Measurements from ENCODE around the gene ISG15. TPM values are rescaled to one million over a fixed set of nuclear protein-coding genes. Genes with fewer than 3 reads are reported as not detected.

ISG15 gene
- total and polyA plus RNA-seq, 2 of the 13 experiments (the other 11 are each of a cell fraction or from before 2014, with no cell fraction given): 42.1 to 54.9 TPM

- Histone ChIP-seq H3K27me3 (ENCODE audit: control insufficient read depth in 1 of 2, insufficient read depth in 2 of 2, low read length in 2 of 2) (no peaks in the 10 kb centered on the region; a peak in 1 of 5 replicates), H4K20me1 (ENCODE audit: insufficient read depth, low read length) (no peaks in the 10 kb centered on the region), H3K79me2 (ENCODE audit: insufficient read depth, low read length) (no peaks in the 10 kb centered on the region), H3K36me3 (replicated peaks in 1 of 2; ENCODE audit: control insufficient read depth in 1 of 2, insufficient read depth in 2 of 2, low read length in 2 of 2) (no peaks in the 10 kb centered on the region), H3K27ac (ENCODE audit: extremely low read length, insufficient read depth, low read length) (no peak overlapping the region), H3K4me3 (replicated peaks in 1 of 3; ENCODE audit: insufficient read depth in 1 of 3, low read depth in 2 of 3, low read length in 3 of 3) (no peak overlapping the region), H3K9ac (ENCODE audit: insufficient read depth, low read depth, low read length) (no peak overlapping the region), H3K4me1 (ENCODE audit: insufficient read depth, low read length) (peaks cover 24% of the 10 kb centered on the region), H2AFZ (ENCODE audit: low read length) (no peak overlapping the region), H3K4me2 (ENCODE audit: low read depth, low read length) (no peak overlapping the region), H3K9me3 (ENCODE audit: low read length) (no peaks in the 10 kb centered on the region)
- BruUV-seq (replicated peaks): no TSS peak
- FAIRE-seq: no peak
- in situ Hi-C loops (cut with HindIII; ENCODE audit: extremely low pct_ligation_motif_present, low pct_unique_long_range_greater_than_20kb): no loop called here
- ATAC-seq: no peak
- CTCF ChIA-PET (ENCODE audit: low intra/inter-chr PET ratio, low total read pairs): no interaction called here
- 91% methylated on average over 14 of the region's 33 CpGs for WGBS (ENCODE audit: low lambda C conversion rate)
- no peak for DNase-seq (ENCODE audit: low spot score)
- intact Hi-C loops (cut with micrococcal nuclease; ENCODE audit: unreplicated experiment): no loop called here
- POLR2A ChIA-PET: no interaction called here
- TF ChIP-seq ZHX2 (IDR thresholded peaks at IDR 0.05; ENCODE audit: low read depth): no peak
- TF ChIP-seq ZHX2 (CRISPR knock-in tag; IDR thresholded peaks at IDR 0.05; ENCODE audit: borderline replicate concordance): no peak
- TF ChIP-seq GABPA (IDR thresholded peaks at IDR 0.05; ENCODE audit: low read depth, low read length): no peak
- TF ChIP-seq GABPA (CRISPR knock-in tag; IDR thresholded peaks at IDR 0.05; ENCODE audit: low read depth): no peak
- TF ChIP-seq HDAC2 (CRISPR knock-in tag; IDR thresholded peaks at IDR 0.05): no peak
- TF ChIP-seq IRF9 (CRISPR knock-in tag; IDR thresholded peaks at IDR 0.05; ENCODE audit: borderline replicate concordance): no peak
- TF ChIP-seq FOXO4 (CRISPR knock-in tag; conservative IDR thresholded peaks at IDR 0.05): no peak
- no peak for TF ChIP-seq ZNF512 (CRISPR knock-in tag; IDR thresholded peaks at IDR 0.05)
- no peak for TF ChIP-seq SYNCRIP (IDR thresholded peaks at IDR 0.05; ENCODE audit: insufficient read depth, low read depth, low read length)
- no peak for TF ChIP-seq ZMYM2 (CRISPR knock-in tag; IDR thresholded peaks at IDR 0.05)
- TF ChIP-seq CEBPB (IDR thresholded peaks at IDR 0.05; ENCODE audit: borderline replicate concordance, low read depth, low read length): no peak
- no peak for TF ChIP-seq HNF4A (CRISPR knock-in tag; IDR thresholded peaks at IDR 0.05)
Measured at GRCh38 chr1:970242-970972, 42.9 kb upstream of the ISG15 start.

Data from HepG2 (cell line).